Brain microvascular endothelial cell (primary cell): ENCODE measurements around the gene NOVA1.
"Not testable (repeated sequence)": the region's sequence is repeated elsewhere in the genome, so short reads cannot be mapped to it uniquely, and the experiment has no call there.

Experiments used
- DNase-seq: peaks from one replicate; pipeline ENCODE4 v3.0.0-alpha.2; 2020
- H3K27ac ChIP-seq: fragments of 250-450 bp; sonication (Bioruptor Pico); 2 replicates; pipeline ENCODE4 v1.5.1; 2020; ENCODE audit warnings: mild to moderate bottlenecking, moderate library complexity
- H3K27me3 ChIP-seq: fragments of 250-450 bp; sonication (Bioruptor Pico); replicated peaks from 2 replicates; pipeline ENCODE4 v1.5.1; 2020; ENCODE audit warnings: mild to moderate bottlenecking
- H3K36me3 ChIP-seq: fragments of 250-450 bp; sonication (Bioruptor Pico); replicated peaks from 2 replicates; pipeline ENCODE4 v1.5.1; 2020; ENCODE audit warnings: mild to moderate bottlenecking
- H3K4me3 ChIP-seq: 2 replicates; pipeline ENCODE4 v1.5.1; 2011; ENCODE audit warnings: low read depth, mild to moderate bottlenecking, control low read depth, low read length, moderate library complexity
- CTCF ChIP-seq: IDR thresholded peaks from 2 replicates; pipeline ENCODE4 v1.5.1; 2011; ENCODE audit warnings: low read depth, mild to moderate bottlenecking, moderate library complexity, low read length, control low read depth, inconsistent platforms; ENCODE audit errors: missing control alignments
- in situ Hi-C: cut with HindIII; loops from 2 replicates; pipeline ENCODE4 v1.10.0; 2017; ENCODE audit warnings: low sequenced_read_pairs, low pct_ligation_motif_present

The NOVA1 gene

GRCh38 chr14:26597589-26598080, at the start of gene NOVA1:
NOVA1 (minus strand) TSS chr14:26598033; CDS start chr14:26597436, 597 bp downstream.
- H3K4me3 ChIP-seq = peak within 1 kb of the TSS; percentile 69
- H3K36me3 ChIP-seq = no peaks in the 10 kb centered on the region
- TF ChIP-seq CTCF = no peak
- in situ Hi-C loops = no loop called here
- peak; percentile 1 for DNase-seq
- peaks cover 4% of the 10 kb centered on the region for H3K27me3 ChIP-seq
- no peak within 1 kb of the TSS for H3K27ac ChIP-seq

- H3K36me3 ChIP-seq, H3K27me3 ChIP-seq, H3K4me3 ChIP-seq, H3K27ac ChIP-seq, in situ Hi-C loops, DNase-seq: not testable (repeated sequence)
Observed at GRCh38 chr14:26645057-26645456, 47.2 kb upstream of the NOVA1 start.

GRCh38 chr14:26636561-26636960, 38.7 kb upstream of the NOVA1 start:
- no peaks in the 10 kb centered on the region for H3K36me3 ChIP-seq
- TF ChIP-seq CTCF = no peak
- in situ Hi-C loops = no loop called here
- H3K27ac ChIP-seq = no peak overlapping the region
- DNase-seq = no peak
- H3K27me3 ChIP-seq = no peaks in the 10 kb centered on the region
- H3K4me3 ChIP-seq = no peak overlapping the region

GRCh38 chr14:26634946-26635345, 37.1 kb upstream of the NOVA1 start:
- H3K27me3 ChIP-seq, H3K4me3 ChIP-seq, in situ Hi-C loops, H3K27ac ChIP-seq, H3K36me3 ChIP-seq, DNase-seq: not testable (repeated sequence)

GRCh38 chr14:26626256-26626655, 28.4 kb upstream of the NOVA1 start:
- Histone ChIP-seq H3K4me3 (no peak overlapping the region), H3K27me3 (no peaks in the 10 kb centered on the region), H3K36me3 (no peaks in the 10 kb centered on the region), H3K27ac (no peak overlapping the region)
- no peak for TF ChIP-seq CTCF
- DNase-seq = no peak
- in situ Hi-C loops = no loop called here

- Histone ChIP-seq H3K4me3 (no peak overlapping the region), H3K27ac (no peak overlapping the region), H3K27me3 (no peaks in the 10 kb centered on the region), H3K36me3 (no peaks in the 10 kb centered on the region)
- in situ Hi-C loops = no loop called here
- no peak for DNase-seq
- TF ChIP-seq CTCF = no peak
Observed at GRCh38 chr14:26622611-26623010, 24.8 kb upstream of the NOVA1 start.

GRCh38 chr14:26621807-26622560, 24.2 kb upstream of the NOVA1 start:
- TF ChIP-seq CTCF = no peak
- no peak for DNase-seq
- in situ Hi-C loops = no loop called here
- Histone ChIP-seq H3K27ac (no peak overlapping the region), H3K27me3 (no peaks in the 10 kb centered on the region), H3K4me3 (no peak overlapping the region), H3K36me3 (no peaks in the 10 kb centered on the region)
